ENCODE results near the gene TMEM240.
"Not testable (repeated sequence)": the region's sequence is repeated elsewhere in the genome, so short reads cannot be mapped to it uniquely, and the experiment has no call there.

Gene TMEM240

GRCh38 chr1:1524750-1525383 lies 15.6 kb downstream of the TMEM240 start:
- not testable (repeated sequence) for DNase-seq (ENCODE audit: low read depth)

- DNase-seq (ENCODE audit: low read depth) = not testable (repeated sequence)
Observed at GRCh38 chr1:1523651-1524050, 16.8 kb downstream of the TMEM240 start.

- not testable (repeated sequence) for DNase-seq (ENCODE audit: low read depth)
Observed at GRCh38 chr1:1523226-1523625, 17.2 kb downstream of the TMEM240 start.

GRCh38 chr1:1522536-1522935 lies 17.9 kb downstream of the TMEM240 start:
- DNase-seq (ENCODE audit: low read depth) = not testable (repeated sequence)

GRCh38 chr1:1521331-1521730 lies 19.1 kb downstream of the TMEM240 start:
- DNase-seq (ENCODE audit: low read depth) = no peak

- DNase-seq (ENCODE audit: low read depth) = not testable (repeated sequence)
Observed at GRCh38 chr1:1519805-1520505, 20.5 kb downstream of the TMEM240 start.

- DNase-seq (ENCODE audit: low read depth) = not testable (repeated sequence)
Observed at GRCh38 chr1:1518621-1519007, 21.8 kb downstream of the TMEM240 start.

- no peak for DNase-seq (ENCODE audit: low read depth)
Observed at GRCh38 chr1:1517973-1518620, 22.3 kb downstream of the TMEM240 start.

GRCh38 chr1:1516923-1517322 lies 23.5 kb downstream of the TMEM240 start:
- DNase-seq (ENCODE audit: low read depth) = not testable (repeated sequence)

GRCh38 chr1:1514376-1514775 lies 26.0 kb downstream of the TMEM240 start:
- DNase-seq (ENCODE audit: low read depth) = not testable (repeated sequence)

- not testable (repeated sequence) for DNase-seq (ENCODE audit: low read depth)
Observed at GRCh38 chr1:1513675-1514074, 26.7 kb downstream of the TMEM240 start.

GRCh38 chr1:1512425-1512824 lies 28.0 kb downstream of the TMEM240 start:
- DNase-seq (ENCODE audit: low read depth) = not testable (repeated sequence)

GRCh38 chr1:1511533-1512285 lies 28.7 kb downstream of the TMEM240 start, which contains the start of gene ATAD3A:
Gene ATAD3A (plus strand): TSS chr1:1512162. CDS start chr1:1512269, 107 bp downstream.
- DNase-seq (ENCODE audit: low read depth) = peak; percentile 97

GRCh38 chr1:1510912-1511532 lies 29.4 kb downstream of the TMEM240 start:
- peak; percentile 25 for DNase-seq (ENCODE audit: low read depth)

- not testable (repeated sequence) for DNase-seq (ENCODE audit: low read depth)
Observed at GRCh38 chr1:1509465-1509850, 31.0 kb downstream of the TMEM240 start.

- DNase-seq (ENCODE audit: low read depth) = not testable (repeated sequence)
Observed at GRCh38 chr1:1508775-1509464, 31.5 kb downstream of the TMEM240 start.

GRCh38 chr1:1507305-1507704 lies 33.1 kb downstream of the TMEM240 start:
- DNase-seq (ENCODE audit: low read depth) = no peak

- DNase-seq (ENCODE audit: low read depth) = not testable (repeated sequence)
Observed at GRCh38 chr1:1505801-1506200, 34.6 kb downstream of the TMEM240 start.

- not testable (repeated sequence) for DNase-seq (ENCODE audit: low read depth)
Observed at GRCh38 chr1:1505366-1505798, 35.0 kb downstream of the TMEM240 start.

- DNase-seq (ENCODE audit: low read depth) = peak; percentile 67
Observed at GRCh38 chr1:1504777-1505365, 35.6 kb downstream of the TMEM240 start.
